Thoracic aorta (tissue), 2 donors: ENCODE data around the gene HMGCS1. TPM values are rescaled to one million over a fixed set of nuclear protein-coding genes. Genes with fewer than 3 reads are reported as not detected.

Experiments used
- ATAC-seq: fragments of 150-250 bp; one replicate; pipeline ENCODE4 v1.8.0; 2017; ENCODE audit warnings: low read depth; ENCODE audit not compliant: insufficient number of reproducible peaks, low FRiP score
- DNase-seq: peaks from one replicate; pipeline ENCODE4 v3.0.0-alpha.2; 2020; ENCODE audit warnings: low spot score
- H3K27ac ChIP-seq, 2 donors: fragments of 200-600 bp; sonication (generic); 1 replicate in 1 of 2; 2 replicates in 1 of 2; pipeline ENCODE4 v1.5.1; 2016; ENCODE audit warnings: mild to moderate bottlenecking in 2 of 2, moderate library complexity in 2 of 2
- H3K27me3 ChIP-seq: fragments of 200-600 bp; sonication (generic); replicated peaks from 2 replicates; pipeline ENCODE4 v1.6.0; 2016; ENCODE audit warnings: mild to moderate bottlenecking; ENCODE audit not compliant: insufficient read depth
- H3K36me3 ChIP-seq: fragments of 200-600 bp; sonication (generic); one replicate; pipeline ENCODE4 v1.5.1; 2016
- H3K4me1 ChIP-seq, 2 donors: fragments of 200-600 bp; sonication (generic); 1 replicate in 1 of 2; 2 replicates in 1 of 2; pipeline versions ENCODE4 v1.5.1 to v1.6.0; 2016; ENCODE audit warnings: low read depth in 2 of 2, mild to moderate bottlenecking in 1 of 2; ENCODE audit not compliant: control insufficient read depth in 1 of 2
- H3K4me3 ChIP-seq: fragments of 200-600 bp; sonication (generic); 2 replicates; pipeline ENCODE4 v1.5.1; 2016; ENCODE audit warnings: mild to moderate bottlenecking
- H3K9me3 ChIP-seq: fragments of 200-600 bp; sonication (generic); 2 replicates; pipeline ENCODE4 v1.5.1; 2016
- CTCF ChIP-seq: fragments of 200-600 bp; sonication (generic); IDR thresholded peaks from one replicate; pipeline ENCODE4 v1.5.1; 2019; ENCODE audit warnings: antibody characterized with exemption
- total RNA-seq, 2 donors: library from RNA; depleted of rRNA; stranded (reverse); fragments of >200 nt; gene quantifications; one replicate each; pipeline versions ENCODE4 v1.1.0 to v1.2.3, GENCODE V29; 2016

Gene HMGCS1
- total RNA-seq, 2 donors from 2014 or later: 13.3 to 17.6 TPM

GRCh38 chr5:43251754-43252153 is 61.5 kb downstream of the HMGCS1 start:
- Histone ChIP-seq H3K4me1 (no peaks in the 10 kb centered on the region), H3K27me3 (no peaks in the 10 kb centered on the region), H3K27ac (no peak overlapping the region), H3K4me3 (no peak overlapping the region), H3K9me3 (no peaks in the 10 kb centered on the region), H3K36me3 (no peaks in the 10 kb centered on the region)
- ATAC-seq (no peak), DNase-seq (no peak)
- TF ChIP-seq CTCF: no peak

- no peak overlapping the region for H3K27ac ChIP-seq
- no peaks in the 10 kb centered on the region for H3K27me3 ChIP-seq
- no peak for TF ChIP-seq CTCF
- DNase-seq (no peak), ATAC-seq (no peak)
- no peaks in the 10 kb centered on the region for H3K36me3 ChIP-seq
- H3K4me1 ChIP-seq: no peaks in the 10 kb centered on the region
- no peak overlapping the region for H3K4me3 ChIP-seq
- no peaks in the 10 kb centered on the region for H3K9me3 ChIP-seq
Observed at GRCh38 chr5:43245724-43246385, 67.4 kb downstream of the HMGCS1 start.

DNA sequence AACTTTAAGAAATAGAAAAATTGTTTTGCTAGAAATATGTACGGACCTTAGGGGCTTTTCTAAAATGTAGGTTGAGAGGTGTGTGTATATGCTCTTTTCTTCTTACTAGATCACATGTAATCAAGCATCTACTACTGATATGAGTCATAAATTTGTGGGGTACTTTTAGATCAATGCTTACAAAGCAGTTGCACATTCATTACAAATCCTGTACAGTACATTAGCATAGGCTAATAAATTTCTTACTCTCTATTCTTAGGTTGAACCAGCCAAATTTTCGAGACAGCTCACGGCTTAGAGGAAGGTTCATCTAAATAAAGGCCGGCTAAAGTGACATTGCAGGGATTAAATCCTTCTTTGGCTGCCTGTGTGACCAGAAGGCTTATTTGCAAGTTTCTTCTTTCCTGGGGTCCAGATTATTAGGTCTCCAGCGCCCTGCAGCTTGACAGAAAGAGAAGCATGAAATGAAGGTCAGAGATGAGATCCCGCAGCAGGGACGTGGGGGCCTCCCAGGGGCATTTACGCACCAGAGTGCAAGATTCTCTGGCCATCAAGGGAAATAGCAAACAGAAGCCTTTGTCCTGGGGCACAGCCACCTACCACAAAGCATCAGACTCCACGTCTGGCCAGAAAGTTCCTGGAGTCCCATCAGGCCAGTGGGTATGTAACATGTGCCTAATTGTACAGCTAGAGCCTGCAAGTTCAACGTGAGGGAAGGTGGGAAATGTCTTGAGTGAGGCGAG is 68.2 kb downstream of the HMGCS1 start:
- Histone ChIP-seq H3K36me3 (no peaks in the 10 kb centered on the region), H3K27me3 (no peaks in the 10 kb centered on the region), H3K4me3 (no peak overlapping the region), H3K9me3 (no peaks in the 10 kb centered on the region), H3K27ac (no peak overlapping the region), H3K4me1 (no peaks in the 10 kb centered on the region)
- TF ChIP-seq CTCF: no peak
- DNase-seq (no peak), ATAC-seq (no peak)

DNA sequence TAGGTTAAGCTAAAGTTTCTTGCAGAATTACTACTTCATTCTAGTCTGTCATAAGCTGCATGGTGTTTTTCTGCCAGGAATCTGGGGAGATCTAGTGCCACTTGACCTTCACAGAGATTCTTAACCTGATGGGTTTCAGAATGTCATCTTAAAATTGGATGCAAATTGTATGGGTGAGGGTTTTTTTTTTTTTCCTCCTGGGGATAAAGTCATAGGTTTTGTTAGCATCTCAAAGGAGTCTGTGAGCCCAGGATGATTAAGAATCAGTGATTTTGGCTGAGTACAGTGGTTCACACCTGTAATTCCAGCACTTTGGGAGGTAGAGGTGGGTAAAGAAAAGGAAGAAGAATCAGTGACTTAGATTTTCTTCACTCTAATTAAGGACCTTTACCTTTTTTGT is 69.9 kb downstream of the HMGCS1 start:
- H3K27me3 ChIP-seq: no peaks in the 10 kb centered on the region
- ATAC-seq (no peak), DNase-seq (no peak)
- no peak overlapping the region for H3K4me3 ChIP-seq
- no peaks in the 10 kb centered on the region for H3K36me3 ChIP-seq
- H3K9me3 ChIP-seq: no peaks in the 10 kb centered on the region
- TF ChIP-seq CTCF: no peak
- H3K4me1 ChIP-seq: no peaks in the 10 kb centered on the region
- H3K27ac ChIP-seq: no peak overlapping the region

DNA sequence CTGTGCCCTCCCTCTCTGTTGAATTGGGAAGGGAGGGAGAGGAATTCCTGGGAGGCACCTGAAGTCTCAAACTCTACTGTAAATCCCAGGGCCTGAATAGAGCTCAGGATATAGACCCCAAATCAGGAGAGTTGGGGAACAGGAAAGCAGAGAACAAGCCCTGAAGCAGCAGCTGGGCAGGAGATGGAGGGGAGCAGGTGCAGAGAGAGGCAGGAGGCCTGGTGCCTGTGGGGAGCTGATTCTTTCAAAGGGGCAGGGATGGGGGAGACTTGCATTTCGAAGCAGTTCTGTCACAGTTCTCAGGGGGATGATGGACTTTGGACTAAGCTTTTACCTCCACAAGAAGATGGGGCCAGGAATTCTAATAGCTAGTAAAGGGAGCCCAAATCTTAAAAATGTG is 71.0 kb downstream of the HMGCS1 start:
- Histone ChIP-seq H3K4me3 (no peak overlapping the region), H3K36me3 (no peaks in the 10 kb centered on the region), H3K27me3 (no peaks in the 10 kb centered on the region), H3K27ac (no peak overlapping the region), H3K9me3 (no peaks in the 10 kb centered on the region), H3K4me1 (no peaks in the 10 kb centered on the region)
- TF ChIP-seq CTCF: no peak
- no peak for DNase-seq
- no peak for ATAC-seq

Other genes starting within 250 kb of the HMGCS1 start
- gene ZNF131, start 192.5 kb downstream of the HMGCS1 start, total RNA-seq: 10 to 100 TPM; 22.5 to 35.4 TPM
- under 1 TPM in 1 of 2 donors, not detected in 1; 0.85 TPM for gene NIM1K, start 121.2 kb downstream of the HMGCS1 start, total RNA-seq
- gene CCL28, start 99.0 kb upstream of the HMGCS1 start, total RNA-seq: 10 to 100 TPM in 1 of 2 donors, 1 to 10 TPM in 1; 4.3 to 24.2 TPM
- 10 to 100 TPM in 1 of 2 donors, 1 to 10 TPM in 1; 9.5 to 22.5 TPM for gene TMEM267, start 170.5 kb upstream of the HMGCS1 start, total RNA-seq
- gene C5orf34, start 201.7 kb upstream of the HMGCS1 start, total RNA-seq: 1 to 10 TPM in 1 of 2 donors, under 1 TPM in 1; 0.85 to 3.0 TPM
- 10 to 100 TPM; 74.1 to 81.6 TPM for gene PAIP1, start 243.7 kb upstream of the HMGCS1 start, total RNA-seq